Left cardiac atrium (tissue), 4 donors: ENCODE results near the gene AMIGO3. TPM values are rescaled to one million over a fixed set of nuclear protein-coding genes. Genes with fewer than 3 reads are reported as not detected.
"Not testable (repeated sequence)": the region's sequence is repeated elsewhere in the genome, so short reads cannot be mapped to it uniquely, and the experiment has no call there.

Experiments used
- ATAC-seq, 2 donors: fragments of 200-7000 bp; cut with Tn5 transposase; one replicate each; pipeline ENCODE4 v1.9.1; 2020; ENCODE audit warnings: mild to moderate bottlenecking in 2 of 2, moderate library complexity in 2 of 2
- DNase-seq: peaks from one replicate; pipeline ENCODE4 v3.0.0-alpha.2; 2020
- intact Hi-C, 2 donors: fragments of 100-400 bp; cut with DNase I; formaldehyde crosslinking; loops; one replicate each; pipeline versions ENCODE4 v1.14.1 to v1.15.1; 2022 to 2023
- total RNA-seq, 2 donors: library from RNA; stranded (reverse); fragmentation: NEBNext Ultra II Directional; extraction: Animal tissue kit (Norgen Biotek cat#: 25700); gene quantifications; one replicate each; pipeline ENCODE4 v1.2.1, GENCODE V29; 2021
- donor health status: DM: no; HTN: yes; CAD: no.
- donor health status: DM: no; HTN: yes; CAD: no; lungs with severe emphysema.
- donor health status: DM: yes; HTN: yes; CAD: no.
- donor health status: Dilated cardiomyopathy.

The AMIGO3 gene
- total RNA-seq, 2 donors from 2014 or later: 0.09 TPM; not detected in 1

DNA sequence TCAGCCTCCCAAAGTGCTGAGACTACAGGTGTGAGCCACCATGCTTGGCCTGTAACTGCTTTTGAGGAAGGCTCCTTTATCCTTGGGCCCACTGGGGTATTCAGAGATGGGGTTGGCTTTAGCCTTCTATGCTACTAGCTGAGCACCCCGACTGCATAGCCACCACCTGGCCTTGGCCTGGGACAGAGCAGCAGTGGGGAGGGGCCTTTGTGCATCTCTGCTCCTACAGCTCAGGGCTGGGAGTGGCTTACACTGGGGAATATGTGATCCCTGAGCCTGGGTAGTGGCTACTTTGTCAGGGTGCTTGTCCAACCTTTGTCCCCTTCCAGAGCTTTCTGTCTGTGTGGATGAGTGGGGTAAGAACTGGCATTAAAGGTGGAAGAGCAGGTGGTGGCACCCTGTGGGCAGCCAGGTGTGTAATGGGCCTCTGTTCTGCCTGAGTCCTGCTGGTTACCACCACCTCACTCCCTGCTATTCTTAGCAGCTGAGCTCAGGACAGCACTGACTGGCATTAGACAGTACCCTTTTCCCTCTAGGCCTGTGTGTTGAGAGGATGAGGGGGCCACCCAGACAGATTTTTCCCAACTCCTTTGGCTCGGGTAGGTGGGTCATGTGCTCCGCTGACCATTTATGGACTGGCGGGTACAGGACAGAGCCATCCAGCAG lies 24.0 kb downstream of the AMIGO3 start:
- DNase-seq, intact Hi-C loops: not testable (repeated sequence)
- peak; percentile 19 to 40 for ATAC-seq

DNA sequence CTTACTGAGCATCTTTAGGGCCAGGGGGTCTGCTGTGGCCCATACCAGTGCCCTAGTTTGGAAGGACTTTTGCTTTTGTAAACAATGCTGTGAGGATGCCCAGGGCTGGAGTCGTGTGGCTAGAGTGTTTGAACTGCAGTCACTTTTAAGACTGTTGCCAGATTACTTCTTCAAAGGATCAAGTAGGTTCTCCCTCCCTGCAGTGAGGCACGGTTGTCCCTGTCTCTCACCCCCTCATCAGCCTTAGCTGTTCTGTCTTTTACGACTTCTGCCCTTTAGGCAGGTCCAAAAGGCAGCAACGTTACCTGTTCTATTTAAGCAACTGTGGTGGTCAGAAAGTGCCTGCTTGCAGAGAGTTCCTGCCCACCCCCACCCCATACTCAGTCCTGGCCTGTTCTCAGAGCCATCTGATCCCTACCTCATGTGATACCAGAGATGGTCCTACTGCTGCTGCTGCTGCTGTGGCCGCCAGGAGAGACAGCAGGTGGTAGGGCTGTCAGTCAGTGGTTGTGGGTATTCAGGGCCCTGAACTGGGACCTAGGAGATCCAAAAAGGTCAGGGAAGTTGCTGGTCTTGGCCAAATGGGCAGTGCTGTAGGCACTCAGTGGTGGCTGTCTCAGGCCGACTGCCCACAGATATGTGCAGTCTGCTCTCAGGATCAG lies 24.9 kb downstream of the AMIGO3 start:
- ATAC-seq: not testable (repeated sequence)

DNA sequence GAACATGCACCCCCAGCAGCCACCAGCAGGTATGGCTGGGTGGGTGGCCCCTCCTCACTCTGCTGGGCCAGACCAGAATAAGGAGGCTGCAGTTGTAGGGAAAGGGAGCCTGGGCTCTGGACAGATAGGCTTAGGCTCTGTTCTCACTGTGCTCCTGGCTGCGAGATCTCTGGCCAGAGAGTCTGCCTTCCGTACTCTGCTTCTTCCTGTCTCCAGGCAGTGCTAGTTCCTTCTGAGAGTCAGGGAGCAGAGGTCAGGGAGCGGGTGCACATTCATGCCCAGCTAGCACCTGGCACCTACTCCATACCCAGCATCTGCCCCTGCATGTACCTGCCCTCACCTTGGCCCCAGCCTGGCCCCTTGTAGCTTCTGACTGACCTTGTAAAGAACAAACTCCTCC lies 28.0 kb downstream of the AMIGO3 start:
- ATAC-seq, DNase-seq, intact Hi-C loops: not testable (repeated sequence)

More for the DNA sequence above, 24.9 kb downstream of the AMIGO3 start:
- intact Hi-C loops, DNase-seq: not testable (repeated sequence)

DNA sequence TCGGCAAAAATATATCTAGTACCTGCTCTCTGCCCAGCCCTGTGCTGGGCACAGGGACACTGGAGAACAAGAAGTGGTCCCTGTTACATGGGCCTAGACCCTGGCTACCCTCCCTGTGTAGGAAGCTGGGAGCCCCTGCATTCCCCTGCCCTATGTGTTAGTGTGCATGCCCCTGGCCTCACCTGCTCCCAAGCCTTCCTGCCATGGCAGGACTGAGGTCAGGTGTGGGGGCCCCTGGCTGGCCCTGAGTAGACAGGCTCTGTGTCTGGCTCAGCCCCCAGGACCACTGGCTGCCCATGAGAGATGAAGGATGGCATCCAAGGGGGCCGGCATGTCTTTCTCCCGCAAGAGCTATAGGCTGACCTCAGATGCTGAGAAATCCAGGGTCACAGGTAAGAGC lies 28.6 kb downstream of the AMIGO3 start:
- intact Hi-C loops, DNase-seq, ATAC-seq: not testable (repeated sequence)

DNA sequence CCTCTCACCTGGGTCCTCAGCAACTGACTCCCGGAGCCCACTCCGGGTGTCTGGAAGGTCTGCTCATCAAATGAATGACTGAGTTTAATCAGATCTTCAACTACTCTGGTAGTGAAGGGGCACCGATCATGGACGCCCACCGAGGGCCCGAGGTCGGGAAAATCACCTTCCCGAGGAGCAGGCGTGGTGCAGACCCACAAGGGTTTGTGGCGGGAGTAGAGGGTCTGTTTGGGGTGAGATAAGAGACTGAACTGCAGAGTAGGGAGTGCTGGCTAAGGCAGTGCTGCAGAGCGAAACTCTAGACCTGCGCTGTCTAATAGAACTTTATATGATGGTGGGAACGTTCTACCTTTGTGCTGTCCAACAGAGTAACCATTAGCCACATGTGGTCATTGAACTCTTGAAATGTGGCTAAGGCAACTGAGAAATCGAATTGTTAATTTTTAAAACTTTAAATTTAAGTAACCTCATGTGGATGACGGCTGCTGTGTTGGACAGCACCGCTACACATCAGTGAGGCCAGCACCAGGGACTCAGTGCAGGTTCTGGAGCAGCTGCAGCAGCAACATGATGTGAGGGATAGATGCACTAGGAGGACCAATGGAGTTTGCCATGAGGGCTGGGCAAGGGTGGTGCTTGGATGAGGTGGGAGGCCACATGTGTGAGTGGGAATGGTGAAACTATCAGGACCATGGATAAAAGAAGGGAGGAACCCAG lies 29.4 kb downstream of the AMIGO3 start:
- intact Hi-C loops, ATAC-seq, DNase-seq: not testable (repeated sequence)

DNA sequence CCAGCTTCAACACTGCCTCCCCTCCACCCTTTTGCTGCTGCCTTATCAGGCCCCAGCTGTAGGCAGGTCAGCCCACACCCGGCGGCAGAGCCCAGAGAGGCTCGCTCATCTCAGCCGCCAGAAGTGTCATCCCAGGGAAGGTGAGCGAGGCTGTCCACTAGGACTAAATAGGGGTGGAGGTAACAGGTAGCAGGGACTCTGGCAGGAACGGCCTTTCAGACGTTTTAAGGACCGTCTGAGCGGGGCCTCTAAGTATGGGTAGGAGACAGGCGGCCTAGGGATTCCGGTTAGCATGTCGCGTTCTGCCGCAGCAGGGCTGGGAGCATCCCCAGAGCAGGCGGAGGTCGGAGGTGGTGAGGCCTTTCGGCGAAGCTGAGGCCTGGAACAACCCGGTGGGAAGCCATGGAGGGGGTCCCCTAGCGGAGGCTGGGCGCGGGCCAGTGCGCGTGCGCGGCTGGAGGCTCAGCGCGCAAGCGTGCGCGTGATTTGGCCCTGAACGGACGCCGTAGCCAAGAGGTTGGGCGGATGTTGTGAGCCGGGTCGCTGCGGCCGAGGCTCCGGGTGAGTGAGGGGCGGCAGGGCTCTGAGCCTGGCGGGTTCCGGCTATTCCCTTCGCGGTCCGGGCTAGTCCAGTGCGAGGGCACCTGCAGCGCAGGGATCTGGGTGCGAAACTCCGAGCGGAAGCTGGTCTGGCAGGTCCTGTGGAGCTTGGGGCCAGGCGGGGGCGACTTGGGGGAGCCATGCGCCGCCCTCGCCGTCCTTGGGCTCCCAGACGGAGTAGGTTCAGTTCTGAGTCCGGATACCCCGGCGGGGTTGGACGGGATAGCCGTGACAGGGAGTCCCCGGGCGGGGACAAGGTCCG lies 30.2 kb downstream of the AMIGO3 start, which contains the start of the genes MST1 and RNF123:
Gene MST1 (minus strand): TSS at position 429 of the 862 bp plus-strand sequence. CDS start 783 bp downstream, outside the sequence.
Gene RNF123 (plus strand): TSS at position 512 of the 862 bp plus-strand sequence. CDS start 1,609 bp downstream, outside the sequence.
- intact Hi-C loops: no loop called here

DNA sequence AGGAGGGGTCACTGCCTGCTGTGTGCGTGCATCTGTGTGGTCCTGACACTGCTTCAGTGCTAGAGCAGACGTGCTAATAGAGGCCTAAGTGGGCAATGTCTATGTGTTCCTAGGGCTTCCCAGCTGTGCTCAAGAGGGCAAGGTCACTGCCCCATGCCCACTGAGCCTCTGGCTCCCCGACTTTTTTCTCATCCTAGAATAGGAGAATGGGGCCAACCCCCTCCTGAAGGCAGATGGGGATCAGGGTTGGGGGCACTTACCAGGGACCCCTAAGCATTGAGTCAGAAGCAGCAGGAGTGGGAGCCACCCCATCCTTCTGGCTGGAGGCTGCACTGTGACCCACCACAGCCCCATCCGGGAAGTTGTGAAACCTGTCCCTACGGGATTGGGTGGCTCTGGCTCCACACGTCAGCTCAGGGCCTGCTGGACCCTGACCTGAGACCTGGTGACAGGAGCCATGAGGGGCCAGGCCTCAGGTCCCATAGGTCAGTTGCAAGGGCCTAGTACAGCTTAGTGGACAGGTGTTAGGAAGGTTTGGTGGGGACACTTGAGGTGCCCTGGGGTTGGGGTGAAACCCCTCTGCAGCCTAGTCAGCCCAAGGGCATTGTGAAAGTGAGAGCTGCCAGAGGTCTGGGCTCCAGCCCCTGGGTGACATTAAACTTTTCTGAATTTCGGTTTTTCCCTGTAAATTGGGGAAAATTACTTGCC lies 31.0 kb downstream of the AMIGO3 start:
- intact Hi-C loops, DNase-seq, ATAC-seq: not testable (repeated sequence)

More for the DNA sequence above, 30.2 kb downstream of the AMIGO3 start, which contains the start of the genes MST1 and RNF123:
- DNase-seq: peak; percentile 95
- ATAC-seq: peak; percentile 72 to 87

DNA sequence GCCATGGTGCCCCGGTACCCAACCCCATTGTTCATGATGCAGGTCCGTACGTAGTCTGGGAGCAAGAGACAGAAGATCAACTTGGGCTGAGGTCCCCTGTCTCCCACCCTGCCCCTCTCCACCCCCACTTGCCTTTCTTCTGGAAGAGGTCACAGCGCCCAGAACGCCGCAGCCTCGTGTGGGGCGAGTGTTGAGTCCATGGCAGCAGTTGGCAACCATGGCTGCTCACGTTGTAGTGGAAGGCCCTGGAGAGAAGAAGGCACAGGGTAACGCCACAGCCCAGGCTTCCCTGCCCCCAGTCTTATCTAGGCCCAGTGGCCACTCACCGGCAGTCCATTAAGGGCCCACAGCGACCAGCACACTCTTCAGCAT lies 32.1 kb downstream of the AMIGO3 start:
- intact Hi-C loops, DNase-seq, ATAC-seq: not testable (repeated sequence)

DNA sequence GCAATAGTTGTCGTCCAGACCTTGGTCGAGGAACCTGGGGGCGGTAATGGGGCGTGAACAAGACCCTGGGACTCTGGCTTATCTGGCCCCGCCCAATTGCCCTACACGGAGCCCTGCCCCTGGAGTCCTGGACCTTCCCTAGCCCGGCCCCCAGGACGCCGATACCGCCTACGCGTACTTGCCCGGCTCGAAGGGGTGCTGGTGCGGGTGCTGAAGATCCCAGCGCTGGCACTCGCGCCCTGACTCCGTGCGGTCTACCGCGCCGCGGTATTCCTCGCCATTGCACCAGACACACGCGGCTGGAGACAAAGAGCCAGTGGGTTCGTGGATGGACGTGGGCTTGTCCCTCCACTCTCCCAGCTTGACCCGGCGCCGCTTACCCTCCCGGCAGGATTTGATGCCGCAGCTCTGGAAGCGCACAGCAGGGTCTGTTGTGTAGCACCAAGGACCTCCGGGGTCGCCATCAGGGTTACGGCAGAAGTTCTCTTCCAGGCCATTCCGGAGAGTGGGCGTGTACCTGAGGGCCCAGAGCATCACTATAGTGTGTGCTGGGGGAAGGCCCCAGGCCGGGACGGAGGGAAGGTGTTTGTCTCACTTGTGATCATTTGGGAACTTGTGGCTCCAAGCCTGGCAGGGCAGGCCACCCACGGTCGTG lies 32.6 kb downstream of the AMIGO3 start:
- intact Hi-C loops: not testable (repeated sequence)
- DNase-seq (peak; percentile 76), ATAC-seq (peak; percentile 53 to 65)

DNA sequence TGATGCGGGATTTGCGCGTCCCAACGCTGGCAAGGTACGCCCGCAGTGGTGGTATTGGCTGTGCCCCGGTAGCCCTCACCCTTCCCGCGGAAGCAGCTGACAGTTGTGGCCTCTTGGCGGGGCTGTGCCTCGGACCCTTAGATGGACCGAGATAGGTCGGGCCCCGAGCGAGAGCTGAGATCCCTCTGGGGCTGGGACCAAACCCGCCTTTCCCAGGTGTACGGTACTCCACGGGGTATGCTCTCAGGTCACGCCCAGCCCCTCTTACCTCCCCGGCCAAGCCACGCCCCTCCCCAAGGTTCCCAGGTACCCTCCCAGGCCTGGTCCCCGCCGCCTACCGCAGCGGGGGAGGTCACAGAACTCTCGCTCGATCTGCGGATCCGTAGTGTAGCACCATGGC lies 33.1 kb downstream of the AMIGO3 start:
- DNase-seq, intact Hi-C loops: not testable (repeated sequence)
- ATAC-seq: peak; percentile 2 to 18

DNA sequence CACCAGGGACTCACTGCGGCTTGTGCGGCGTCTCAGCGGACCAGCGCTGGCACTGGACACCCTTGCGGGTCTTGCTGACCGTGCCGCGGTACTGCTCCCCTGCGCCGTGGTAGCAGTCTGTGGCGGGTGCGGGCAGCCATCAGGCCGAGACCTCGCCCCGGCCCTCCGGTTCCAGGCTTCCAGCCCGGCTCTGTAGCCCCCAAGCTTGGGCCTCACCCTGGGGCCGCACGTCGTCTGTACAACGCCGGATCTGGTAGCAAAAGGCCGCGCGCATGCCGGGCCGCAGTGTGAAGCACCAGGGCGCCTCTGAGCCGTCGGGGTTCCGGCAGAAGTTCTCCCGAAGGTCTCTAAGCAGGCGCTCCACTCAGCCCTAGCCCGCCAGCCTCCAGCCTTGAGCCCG lies 33.6 kb downstream of the AMIGO3 start:
- ATAC-seq, DNase-seq, intact Hi-C loops: not testable (repeated sequence)

DNA sequence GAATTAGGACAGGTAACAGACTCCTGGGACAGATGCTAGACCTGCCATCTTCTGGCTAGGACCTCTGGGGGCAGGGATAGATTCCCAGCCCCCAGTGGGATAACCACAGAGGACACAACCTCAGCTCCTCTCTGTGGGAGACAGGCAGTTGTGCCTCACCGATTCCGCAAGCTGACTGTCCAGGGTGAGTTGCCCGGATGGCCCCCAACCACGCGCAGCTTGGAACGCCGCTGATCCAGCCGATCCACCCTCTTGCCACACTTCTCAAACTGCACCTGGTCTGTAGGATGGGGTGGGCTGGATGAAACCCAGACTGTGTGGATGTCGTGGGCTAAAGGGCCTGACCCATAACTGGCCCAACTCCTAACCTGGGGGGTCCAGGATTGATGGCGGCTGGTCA lies 34.4 kb downstream of the AMIGO3 start:
- intact Hi-C loops, DNase-seq, ATAC-seq: not testable (repeated sequence)

DNA sequence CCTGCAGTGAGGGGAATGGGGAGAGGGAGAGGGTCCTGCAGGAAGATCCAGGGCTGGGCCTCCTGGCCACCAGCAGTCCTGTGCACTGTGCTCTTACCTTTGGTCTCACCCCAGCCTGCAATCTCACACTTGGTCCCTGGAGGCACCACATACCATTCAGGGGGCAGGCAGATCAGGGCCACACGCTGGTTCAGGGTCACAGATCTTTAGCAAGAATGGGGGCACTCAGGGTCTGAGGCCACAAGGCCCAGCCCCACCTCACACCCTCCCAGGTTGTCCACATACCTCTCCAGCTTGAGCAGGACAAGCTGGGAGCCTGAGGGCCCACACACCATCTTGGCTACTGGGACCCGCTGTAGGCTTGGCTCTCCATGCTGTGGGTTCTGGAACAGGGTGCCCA lies 35.0 kb downstream of the AMIGO3 start:
- ATAC-seq, intact Hi-C loops, DNase-seq: not testable (repeated sequence)

DNA sequence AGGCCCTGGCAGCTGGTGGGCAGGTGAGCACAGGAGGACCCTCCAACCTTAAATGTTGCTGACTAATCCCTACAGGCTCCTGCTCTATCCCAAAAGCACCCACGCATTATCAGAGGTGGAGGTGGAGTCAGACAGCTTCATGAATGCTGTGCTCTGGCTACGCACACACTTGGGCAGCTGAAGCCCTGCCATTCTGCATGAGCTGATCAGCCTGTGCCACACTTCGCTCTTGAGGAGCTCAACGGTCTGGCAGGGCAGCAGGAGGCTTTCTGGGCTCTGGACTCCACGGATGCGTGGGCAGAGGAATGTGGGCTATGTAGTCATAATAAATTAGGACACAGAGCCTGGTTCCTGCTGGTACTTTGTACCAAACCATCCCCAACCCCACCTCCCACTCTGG lies 36.3 kb downstream of the AMIGO3 start:
- no peak for DNase-seq
- ATAC-seq: peak in 1 of 2 donors; percentile 31
- intact Hi-C loops: no loop called here

DNA sequence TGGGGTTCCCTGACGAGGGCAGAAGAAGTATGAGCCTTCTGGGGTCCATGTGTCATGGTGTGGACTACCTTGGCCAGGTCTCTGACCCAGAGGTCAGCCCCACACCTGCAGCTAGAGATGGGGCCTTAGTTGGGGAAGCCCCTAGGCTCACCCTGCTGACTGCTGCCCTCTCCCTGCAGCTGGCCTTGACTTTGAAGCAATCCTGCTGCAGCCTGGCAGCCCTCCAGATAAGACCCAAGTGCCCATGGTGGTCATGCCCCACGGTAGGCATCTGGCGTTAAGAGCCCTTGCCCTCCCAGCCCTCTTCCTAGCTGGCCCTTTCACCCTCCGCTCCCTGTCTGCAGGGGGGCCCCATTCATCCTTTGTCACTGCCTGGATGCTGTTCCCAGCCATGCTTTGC lies 37.9 kb downstream of the AMIGO3 start:
- intact Hi-C loops: no loop called here
- ATAC-seq: no peak
- DNase-seq: no peak

DNA sequence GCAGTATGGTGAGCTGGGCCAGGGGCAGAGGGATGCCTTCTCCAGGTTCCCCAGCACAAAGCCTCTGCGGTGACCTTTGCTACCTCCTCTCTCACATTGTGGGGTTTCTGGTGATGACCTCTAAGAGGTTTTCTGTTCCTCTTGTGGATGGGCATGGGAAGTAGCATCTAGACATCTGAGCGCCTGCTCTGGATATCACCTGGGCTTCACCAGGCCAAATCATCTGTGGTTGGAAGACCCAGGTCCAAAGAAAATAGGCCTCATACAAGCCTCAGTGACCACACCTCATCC lies 38.3 kb downstream of the AMIGO3 start:
- DNase-seq (no peak), ATAC-seq (no peak)
- intact Hi-C loops: no loop called here

DNA sequence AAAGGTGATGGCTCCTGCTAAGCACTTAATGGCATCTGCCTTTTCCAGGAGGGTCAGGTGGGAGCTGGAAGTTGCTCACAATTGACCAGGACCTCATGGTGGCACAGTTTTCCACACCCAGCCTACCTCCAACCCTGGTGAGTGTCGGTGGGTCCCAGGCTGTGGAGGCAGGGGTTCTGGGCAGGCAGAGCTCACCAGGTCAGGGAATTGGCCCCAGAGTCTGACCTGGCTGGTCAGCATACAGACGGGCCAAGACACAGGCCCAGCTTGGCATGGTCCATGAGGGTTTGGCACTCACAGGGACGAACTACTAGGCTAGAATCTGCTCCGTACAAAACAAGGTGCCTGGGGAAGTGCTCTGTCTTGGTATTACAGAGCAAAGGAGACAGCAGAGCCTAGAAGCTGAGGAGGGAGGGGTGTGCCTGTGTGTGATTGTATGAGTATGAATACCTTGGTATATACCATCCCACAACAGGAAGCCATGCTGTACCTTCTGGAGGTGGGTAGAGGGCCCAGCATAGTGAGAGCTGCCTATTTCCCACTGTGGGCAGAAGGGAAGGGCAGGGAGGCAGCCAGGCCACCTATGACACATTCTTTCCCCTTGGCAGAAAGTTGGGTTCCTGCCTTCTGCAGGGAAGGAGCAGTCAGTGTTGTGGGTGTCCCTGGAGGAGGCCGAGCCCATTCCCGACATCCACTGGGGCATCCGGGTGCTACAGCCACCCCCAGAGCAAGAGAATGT lies 38.8 kb downstream of the AMIGO3 start:
- intact Hi-C loops: no loop called here
- ATAC-seq: no peak
- no peak for DNase-seq
